Measurements from ENCODE around the gene HOXC4.

DNA sequence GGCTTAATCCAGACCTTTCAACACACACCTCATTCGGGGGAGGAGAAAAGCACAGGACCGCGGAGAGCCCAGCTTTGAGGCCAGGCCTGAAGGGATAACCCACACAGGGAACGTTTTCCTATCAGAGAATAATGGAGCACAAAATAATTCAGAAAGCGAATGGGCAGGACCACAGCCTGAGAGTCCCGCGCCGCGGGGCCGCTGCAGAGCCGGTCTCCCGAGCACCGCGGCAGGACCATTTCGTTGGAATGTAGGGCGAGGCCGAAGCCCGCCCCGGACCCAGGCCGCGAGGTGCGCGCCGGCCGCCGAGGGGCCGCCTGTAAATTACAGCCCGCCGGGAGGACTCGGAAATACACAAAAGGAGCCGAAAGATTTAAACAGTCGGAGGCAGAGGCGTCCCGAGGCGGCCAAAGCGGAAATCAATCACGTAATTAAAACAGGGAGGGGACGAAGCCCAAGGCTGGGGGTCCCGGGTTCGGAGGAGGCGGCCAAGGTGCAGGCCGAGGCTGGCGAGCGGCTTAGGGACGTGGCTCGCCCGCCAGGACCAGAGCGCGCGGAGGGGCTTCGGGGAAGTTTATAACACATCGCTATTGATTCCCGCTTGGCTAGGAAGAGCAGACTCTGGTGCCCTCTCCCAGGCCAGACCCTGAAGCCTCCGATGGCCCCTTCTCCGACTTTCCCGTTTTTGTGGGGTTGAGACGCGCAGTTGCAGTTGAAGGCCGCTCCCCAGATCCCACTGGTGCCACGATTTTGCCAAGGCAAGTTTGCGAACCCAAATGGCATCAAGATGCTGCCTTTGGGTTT, 6.3 kb upstream of the HOXC4 start:
- TF ChIP-seq, protein P1, sequence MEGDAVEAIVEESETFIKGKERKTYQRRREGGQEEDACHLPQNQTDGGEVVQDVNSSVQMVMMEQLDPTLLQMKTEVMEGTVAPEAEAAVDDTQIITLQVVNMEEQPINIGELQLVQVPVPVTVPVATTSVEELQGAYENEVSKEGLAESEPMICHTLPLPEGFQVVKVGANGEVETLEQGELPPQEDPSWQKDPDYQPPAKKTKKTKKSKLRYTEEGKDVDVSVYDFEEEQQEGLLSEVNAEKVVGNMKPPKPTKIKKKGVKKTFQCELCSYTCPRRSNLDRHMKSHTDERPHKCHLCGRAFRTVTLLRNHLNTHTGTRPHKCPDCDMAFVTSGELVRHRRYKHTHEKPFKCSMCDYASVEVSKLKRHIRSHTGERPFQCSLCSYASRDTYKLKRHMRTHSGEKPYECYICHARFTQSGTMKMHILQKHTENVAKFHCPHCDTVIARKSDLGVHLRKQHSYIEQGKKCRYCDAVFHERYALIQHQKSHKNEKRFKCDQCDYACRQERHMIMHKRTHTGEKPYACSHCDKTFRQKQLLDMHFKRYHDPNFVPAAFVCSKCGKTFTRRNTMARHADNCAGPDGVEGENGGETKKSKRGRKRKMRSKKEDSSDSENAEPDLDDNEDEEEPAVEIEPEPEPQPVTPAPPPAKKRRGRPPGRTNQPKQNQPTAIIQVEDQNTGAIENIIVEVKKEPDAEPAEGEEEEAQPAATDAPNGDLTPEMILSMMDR (conservative IDR thresholded peaks at IDR 0.05; ENCODE audit: low read depth, low read length), result no peak
- TF ChIP-seq EZH2 (IDR thresholded peaks at IDR 0.05; ENCODE audit: borderline replicate concordance, low read depth, low read length, poor library complexity, severe bottlenecking), result no peak
